ENCODE results near the gene CAMK2A.

DNA sequence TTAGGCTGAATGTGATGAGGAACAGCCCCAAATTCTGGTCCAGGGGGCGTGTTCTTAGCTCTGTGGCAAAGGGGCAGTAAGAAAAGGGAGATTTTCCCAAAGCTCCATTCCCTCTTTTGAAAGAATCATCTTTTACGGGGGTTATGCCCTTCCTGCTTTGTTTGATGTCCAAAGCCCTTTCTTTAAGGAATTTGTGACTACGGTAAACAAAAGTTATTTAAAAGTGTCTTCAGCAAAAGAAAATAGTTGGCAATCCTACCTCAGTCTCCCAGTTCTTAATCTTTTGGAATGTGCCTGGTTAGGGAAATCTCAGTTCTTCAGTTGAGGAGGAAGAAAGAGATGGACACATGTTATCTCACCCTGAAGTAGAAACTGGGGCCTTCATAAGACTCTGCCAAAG is 37.6 kb upstream of the CAMK2A start:
- TF ChIP-seq POLR2AphosphoS5 (IDR thresholded peaks at IDR 0.05; ENCODE audit: low read depth, low read length) (no peak), SIN3A (IDR thresholded peaks at IDR 0.05; ENCODE audit: borderline replicate concordance, insufficient read depth, low read length) (no peak)

All from PFSK-1 (cell line).